Motor neuron (in vitro differentiated cells): Measurements from ENCODE around the gene BAHD1. TPM values are rescaled to one million over a fixed set of nuclear protein-coding genes. Genes with fewer than 3 reads are reported as not detected.
"Not testable (repeated sequence)": the region's sequence is repeated elsewhere in the genome, so short reads cannot be mapped to it uniquely, and the experiment has no call there.

Experiments
- ATAC-seq, 8 experiments: fragments of 200-7000 bp; cut with Tn5 transposase; replicated peaks in 6 of 8; 2 replicates each; pipeline ENCODE4 v1.8.0; 2021; ENCODE audit warnings: mild to moderate bottlenecking in 8 of 8, moderate library complexity in 8 of 8
- H3K27ac ChIP-seq, 2 donors: fragments of 250-450 bp; sonication (Bioruptor Pico); 2 replicates each; pipeline ENCODE4 v1.9.0; 2021; ENCODE audit warnings: antibody characterized with exemption in 2 of 2, mild to moderate bottlenecking in 2 of 2, moderate library complexity in 1 of 2
- H3K4me1 ChIP-seq, 2 donors: fragments of 250-450 bp; sonication (Bioruptor Pico); replicated peaks in 1 of 2; 2 replicates each; pipeline ENCODE4 v1.6.1; 2021; ENCODE audit warnings: antibody characterized with exemption in 2 of 2, mild to moderate bottlenecking in 2 of 2, moderate library complexity in 1 of 2
- H3K4me3 ChIP-seq, 5 donors: fragments of 250-450 bp; sonication (Bioruptor Pico); 2 replicates each; pipeline ENCODE4 v1.9.0; 2021; ENCODE audit warnings: antibody characterized with exemption in 5 of 5, mild to moderate bottlenecking in 5 of 5, moderate library complexity in 4 of 5
- WGBS, 10 experiments: fragments of 450-650 bp; shearing (Covaris generic); methylation state at CpG; one replicate each; pipeline ENCODE4 v1.0.0; 2022; 5-methylcytosine and 5-hydroxymethylcytosine counted together
- in situ Hi-C, 9 experiments: fragments of 400-800 bp; cut with MboI; loops; one replicate each; pipeline ENCODE4 v1.15.0; 2021; ENCODE audit warnings: low sequenced_read_pairs in 9 of 9, low pct_unique_long_range_greater_than_20kb in 2 of 9; ENCODE audit not compliant: unreplicated experiment in 9 of 9
- total RNA-seq, 8 experiments: library from RNA; unstranded; fragments of 300-600 nt; gene quantifications; 2 replicates each; pipeline versions ENCODE4 v1.2.3 to v1.2.4, GENCODE V29; 2022

The BAHD1 gene
- total RNA-seq, 8 experiments from 2014 or later = 10.4 to 24.9 (median 20.2) TPM

DNA sequence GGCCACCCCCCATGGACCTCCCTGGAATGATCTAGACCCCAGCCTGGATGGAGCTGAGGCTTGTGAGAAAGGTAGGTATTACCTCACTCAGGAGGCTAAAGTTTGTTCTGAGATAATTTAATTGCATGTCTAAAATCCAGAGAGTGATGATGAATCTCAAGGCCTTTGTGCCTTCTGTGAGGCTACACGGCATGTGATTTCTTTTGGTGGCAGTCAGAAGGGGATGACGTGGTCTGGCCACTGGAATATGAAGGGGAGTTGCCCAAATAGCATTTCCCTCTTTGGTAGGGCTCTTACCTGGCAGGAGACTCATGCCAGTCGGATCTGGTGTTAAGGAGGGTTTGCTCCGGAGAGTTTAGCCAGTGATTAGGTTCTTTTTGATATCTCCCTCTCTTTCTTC, 2.5 kb downstream of the BAHD1 start:
- H3K27ac ChIP-seq = no peak overlapping the region
- H3K4me3 ChIP-seq = peak overlapping the region in 4 of 5 donors; percentile 60 to 100 (median 81)
- ATAC-seq = no peak
- in situ Hi-C loops = no loop called here
- peaks cover 38 to 46% of the 10 kb centered on the region in 2 donors for H3K4me1 ChIP-seq
- WGBS, 10 experiments = 60 to 100% (median 73%) methylated on average over 1 to 4 of the region's 4 CpGs; no CpG with 5 or more reads in 3 of the 10 experiments

DNA sequence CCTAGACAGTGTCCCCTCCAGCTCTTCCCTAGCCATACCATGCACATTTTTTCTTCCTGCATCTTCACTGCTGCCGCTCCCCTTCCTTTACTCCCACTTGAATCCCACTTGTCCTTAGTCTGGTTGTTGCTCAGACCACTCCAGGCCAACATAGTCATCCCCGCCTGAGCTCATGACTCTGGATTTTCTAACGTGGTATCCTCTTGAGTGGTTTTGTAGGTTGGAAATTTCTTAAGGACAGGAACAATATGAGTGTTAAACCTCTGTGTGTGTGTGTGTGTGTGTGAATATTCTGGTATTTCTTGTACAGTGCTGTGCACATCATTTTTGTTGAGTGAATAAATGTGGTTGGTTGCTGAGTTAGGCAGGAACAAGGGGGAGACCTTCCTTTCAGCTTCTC, 3.1 kb downstream of the BAHD1 start:
- peaks cover 38 to 46% of the 10 kb centered on the region in 2 donors for H3K4me1 ChIP-seq
- peak overlapping the region in 2 of 5 donors; percentile 60 to 74 for H3K4me3 ChIP-seq
- in situ Hi-C loops = no loop called here
- 50 to 100% (median 73%) methylated on average over 1 to 3 of the region's 3 CpGs; no CpG with 5 or more reads in 2 of the 10 experiments for WGBS, 10 experiments
- ATAC-seq = no peak
- no peak overlapping the region for H3K27ac ChIP-seq

DNA sequence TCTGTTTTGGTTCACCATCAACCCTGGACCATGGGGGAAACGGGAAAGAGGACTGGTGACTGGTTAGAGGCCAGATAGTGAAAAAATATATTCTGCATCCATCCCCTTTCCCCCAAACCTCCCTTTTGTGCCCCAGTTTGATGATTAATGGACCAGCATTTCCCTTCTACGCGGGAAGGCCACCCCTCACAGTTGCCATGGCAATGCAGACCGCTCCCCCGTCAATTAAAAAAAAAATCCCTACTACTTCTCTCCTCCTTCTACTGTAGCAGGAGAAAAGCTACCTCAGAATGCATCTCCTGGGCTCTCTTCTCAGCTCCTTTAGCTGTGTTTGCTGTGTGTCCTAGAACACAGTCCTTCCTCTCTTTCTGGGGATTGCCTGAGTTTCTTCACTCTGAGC, 4.0 kb downstream of the BAHD1 start:
- in situ Hi-C loops = no loop called here
- H3K4me3 ChIP-seq = peak overlapping the region in 1 of 5 donors; percentile 4
- H3K4me1 ChIP-seq = peaks cover 34 to 42% of the 10 kb centered on the region in 2 donors
- no peak overlapping the region for H3K27ac ChIP-seq
- 22 to 100% (median 80%) methylated on average over 1 to 5 of the region's 5 CpGs; no CpG with 5 or more reads in 4 of the 10 experiments for WGBS, 10 experiments
- ATAC-seq = no peak

DNA sequence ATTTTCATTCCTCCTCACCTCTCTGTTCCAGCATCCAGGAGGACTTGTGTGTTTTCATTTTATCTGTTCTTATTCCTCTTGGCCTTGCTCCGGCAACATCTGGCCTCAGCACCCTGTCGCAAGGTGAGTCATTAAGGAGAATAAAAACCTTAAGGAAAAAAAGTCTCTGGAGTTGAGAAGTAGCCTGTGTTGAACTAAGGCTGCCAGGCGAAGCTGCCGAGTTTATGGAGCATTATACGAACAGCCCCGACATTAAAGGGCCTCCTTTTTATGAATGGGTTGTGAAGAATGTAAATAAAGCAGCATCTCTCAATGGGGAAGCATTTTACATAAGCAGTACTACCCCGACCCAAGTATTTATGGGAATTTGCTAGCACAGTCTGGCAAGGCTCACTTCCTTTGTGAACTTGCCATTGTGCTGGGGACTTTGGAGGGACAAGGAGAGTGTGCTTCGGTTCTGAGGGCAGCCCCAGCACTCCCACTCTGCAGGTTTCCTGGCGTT, 4.7 kb downstream of the BAHD1 start:
- Histone ChIP-seq H3K4me1 (peaks cover 34 to 42% of the 10 kb centered on the region in 2 donors), H3K4me3 (peak overlapping the region in 1 of 5 donors; percentile 11), H3K27ac (no peak overlapping the region)
- WGBS, 10 experiments = 10 to 80% (median 26%) methylated on average over 2 to 8 of the region's 9 CpGs
- no peak for ATAC-seq
- in situ Hi-C loops = no loop called here

DNA sequence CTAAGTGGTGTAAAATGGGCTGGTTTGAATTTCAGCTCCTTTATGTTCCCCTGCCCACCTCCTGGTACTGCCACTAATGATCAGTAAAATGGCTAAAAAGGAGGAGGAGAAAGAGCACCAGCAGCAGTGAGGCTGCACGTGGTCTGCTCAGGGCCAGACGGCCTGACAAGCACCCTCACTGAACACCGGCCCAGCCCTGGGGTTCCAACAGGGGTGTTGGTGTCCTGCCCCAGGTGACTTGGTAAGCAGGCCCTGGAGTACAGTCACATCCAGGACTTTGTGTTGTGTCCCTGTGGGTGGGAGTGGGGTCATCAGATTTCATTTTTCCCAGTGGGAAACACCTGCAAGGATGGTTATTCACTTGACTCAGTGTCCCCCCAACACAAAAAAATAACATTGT, 5.4 kb downstream of the BAHD1 start:
- ATAC-seq = no peak
- H3K4me1 ChIP-seq = peaks cover 34 to 42% of the 10 kb centered on the region in 2 donors
- H3K27ac ChIP-seq = no peak overlapping the region
- 45% methylated on average over 3 of the region's 3 CpGs; no CpG with 5 or more reads in 9 of the 10 experiments for WGBS, 10 experiments
- H3K4me3 ChIP-seq = no peak overlapping the region
- in situ Hi-C loops = no loop called here

DNA sequence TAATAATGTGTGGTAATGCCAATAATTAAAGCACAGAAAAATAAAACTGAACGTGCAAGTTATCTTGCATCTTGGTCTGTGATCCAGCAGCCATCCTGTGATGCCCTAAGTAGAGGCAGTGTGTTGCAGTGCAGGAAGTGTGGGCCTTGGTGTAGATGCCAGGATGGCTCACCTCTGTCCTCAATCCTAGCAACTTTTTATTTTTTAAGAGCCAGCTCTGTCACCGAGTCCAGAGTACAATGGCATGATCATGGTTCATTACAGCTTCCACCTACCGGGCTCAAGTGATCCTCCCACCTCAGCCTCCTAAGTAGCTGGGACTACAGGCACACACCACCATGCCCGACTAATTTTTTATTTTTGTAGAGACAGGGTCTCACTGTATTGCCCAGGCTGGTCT, 7.6 kb downstream of the BAHD1 start:
- Histone ChIP-seq H3K27ac (no peak overlapping the region), H3K4me1 (peaks cover 27 to 31% of the 10 kb centered on the region in 2 donors), H3K4me3 (no peak overlapping the region)
- ATAC-seq = no peak
- 50 to 100% (median 87%) methylated on average over 1 to 4 of the region's 4 CpGs; no CpG with 5 or more reads in 3 of the 10 experiments for WGBS, 10 experiments
- in situ Hi-C loops = no loop called here

DNA sequence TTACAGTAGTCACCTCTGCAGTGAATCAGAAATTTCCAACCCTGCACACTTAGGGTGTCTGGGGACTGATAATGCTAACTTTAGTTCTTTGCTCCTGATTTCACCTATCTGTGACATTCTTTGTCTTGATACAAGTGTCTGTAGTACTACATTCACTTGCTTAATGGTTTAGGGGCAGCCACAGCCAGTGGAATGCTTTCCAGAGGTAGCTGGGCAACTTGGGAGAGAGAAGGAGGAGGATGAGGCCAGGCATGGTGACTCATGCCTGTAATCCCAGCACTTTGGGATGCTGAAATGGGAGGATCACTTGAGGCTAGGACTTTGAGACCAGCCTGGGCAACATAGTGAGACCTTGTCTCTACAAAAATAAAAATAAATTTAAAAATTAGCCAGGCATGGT, 8.5 kb downstream of the BAHD1 start:
- H3K27ac ChIP-seq = no peak overlapping the region
- peaks cover 22% of the 10 kb centered on the region in 2 donors for H3K4me1 ChIP-seq
- ATAC-seq = peak in 1 of 8 experiments; percentile 23
- no peak overlapping the region for H3K4me3 ChIP-seq
- in situ Hi-C loops = no loop called here

DNA sequence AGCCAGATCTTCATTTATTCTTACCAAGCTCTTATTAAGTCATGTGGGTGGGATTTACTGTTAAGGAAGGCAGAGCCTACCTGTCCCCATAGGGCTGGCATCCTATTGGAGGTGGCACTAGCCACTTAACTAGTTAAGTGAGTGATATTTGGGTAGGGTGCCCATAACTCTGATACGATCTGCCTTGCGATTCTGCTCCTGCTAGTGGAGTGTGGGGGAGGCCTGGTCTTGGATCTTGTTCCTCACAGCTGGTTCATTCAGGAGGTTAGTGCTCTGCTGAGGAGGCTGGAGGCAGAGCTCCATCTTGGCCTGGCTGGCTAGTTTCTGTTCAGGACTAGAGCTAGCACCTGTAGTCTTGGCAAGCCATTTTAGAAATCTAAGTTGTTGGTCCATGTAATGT, 9.3 kb downstream of the BAHD1 start:
- ATAC-seq = no peak
- H3K4me3 ChIP-seq = no peak overlapping the region
- no peak overlapping the region for H3K27ac ChIP-seq
- H3K4me1 ChIP-seq = peaks cover 15 to 19% of the 10 kb centered on the region in 2 donors
- 60 to 100% (median 100%) methylated on average over 1 to 2 of the region's 2 CpGs; no CpG with 5 or more reads in 4 of the 10 experiments for WGBS, 10 experiments
- in situ Hi-C loops = no loop called here

DNA sequence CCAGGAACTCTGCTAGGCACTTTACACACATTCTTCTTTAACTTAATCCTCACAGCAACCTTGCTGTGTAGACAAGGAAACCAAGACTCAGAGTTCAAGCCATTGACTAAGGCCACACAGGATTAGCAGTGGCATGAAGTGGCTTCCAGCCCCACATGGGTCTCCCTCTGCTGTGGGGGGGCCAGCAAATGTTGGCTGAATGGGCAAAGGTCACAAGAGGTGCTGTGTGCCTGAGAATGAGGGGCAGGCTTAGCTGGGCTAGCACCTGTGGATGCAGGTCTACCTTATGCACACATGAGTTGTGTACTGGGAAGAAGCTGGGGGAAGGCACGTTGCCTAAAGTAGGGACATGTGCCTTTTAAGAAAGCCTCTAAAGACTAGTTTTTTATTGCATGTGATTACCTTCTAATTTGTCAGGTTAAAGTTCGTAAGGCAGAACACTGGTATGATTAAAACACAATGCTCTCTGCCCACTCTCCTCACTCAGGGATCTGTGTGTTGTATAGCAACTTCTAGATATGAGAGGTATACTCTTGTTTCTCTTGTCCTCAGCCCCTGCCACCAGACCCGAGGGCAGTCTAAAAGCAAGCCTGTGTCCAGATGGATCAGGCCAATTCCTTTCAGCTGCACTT, 10.9 kb downstream of the BAHD1 start:
- ATAC-seq = no peak
- WGBS, 10 experiments = 55 to 100% (median 80%) methylated on average over 1 to 3 of the region's 3 CpGs; no CpG with 5 or more reads in 2 of the 10 experiments
- in situ Hi-C loops = no loop called here
- Histone ChIP-seq H3K4me3 (no peak overlapping the region), H3K4me1 (peaks cover 0 to 6% of the 10 kb centered on the region in 2 donors), H3K27ac (no peak overlapping the region)

DNA sequence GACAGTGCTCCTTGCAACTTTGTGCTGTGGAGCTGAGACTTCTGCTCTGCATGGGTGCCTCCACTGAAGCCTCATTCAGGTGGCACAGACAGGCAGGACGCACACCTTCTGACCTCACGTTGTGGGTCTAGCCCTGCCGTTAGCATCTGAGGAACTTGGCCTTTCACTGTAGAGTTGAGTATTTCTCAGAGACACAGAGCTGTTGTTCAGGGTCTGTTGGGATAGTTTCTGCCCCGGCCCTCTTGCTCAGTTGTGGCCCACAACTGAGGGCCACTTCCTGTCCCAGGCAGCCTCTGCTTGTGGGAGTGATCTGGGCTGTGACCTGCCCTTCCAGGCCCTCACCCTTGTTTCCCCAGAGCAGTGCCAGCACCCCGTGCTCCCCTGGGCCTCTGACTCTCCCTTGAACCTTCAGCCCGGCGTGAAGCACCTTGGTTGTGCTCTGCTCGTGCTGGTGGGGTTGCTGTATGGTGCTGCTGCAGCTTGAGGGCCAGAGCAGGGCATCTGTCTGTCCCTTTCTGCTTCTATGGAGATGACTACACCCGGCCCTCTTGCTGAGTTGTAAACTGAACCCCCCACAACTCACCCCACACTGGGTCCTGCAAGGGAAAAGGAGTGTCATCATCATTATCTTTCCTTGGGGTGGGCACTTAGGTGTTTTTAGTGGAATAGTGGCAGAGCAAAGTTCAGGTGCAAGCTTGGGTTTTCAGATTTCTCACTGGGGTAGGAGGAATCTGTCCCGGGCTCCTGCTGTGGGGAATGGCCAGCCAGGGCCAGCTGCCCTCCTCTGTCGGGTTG, 11.7 kb downstream of the BAHD1 start:
- no peak for ATAC-seq
- in situ Hi-C loops = no loop called here
- 17 to 71% (median 47%) methylated on average over 1 to 6 of the region's 11 CpGs; no CpG with 5 or more reads in 6 of the 10 experiments for WGBS, 10 experiments

DNA sequence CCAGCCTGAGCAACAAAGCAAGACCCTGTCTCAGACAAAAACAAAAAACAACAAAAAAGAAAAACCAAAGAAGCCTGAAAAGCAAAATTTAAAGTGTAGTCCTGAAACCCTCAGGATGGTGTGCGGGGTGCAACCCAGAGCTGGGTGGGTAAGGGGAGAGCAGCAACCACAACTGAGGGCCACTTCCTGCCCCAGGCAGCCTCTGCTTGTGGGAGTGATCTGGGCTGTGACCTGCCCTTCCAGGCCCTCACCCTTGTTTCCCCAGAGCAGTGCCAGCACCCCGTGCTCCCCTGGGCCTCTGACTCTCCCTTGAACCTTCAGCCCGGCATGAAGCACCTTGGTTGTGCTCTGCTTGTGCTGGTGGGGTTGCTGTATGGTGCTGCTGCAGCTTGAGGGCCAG, 13.2 kb downstream of the BAHD1 start:
- ATAC-seq, H3K27ac ChIP-seq, in situ Hi-C loops, H3K4me1 ChIP-seq, H3K4me3 ChIP-seq: not testable (repeated sequence)
- 100% methylated on average over 1 of the region's 3 CpGs; no CpG with 5 or more reads in 8 of the 10 experiments for WGBS, 10 experiments

More for the DNA sequence above, 11.7 kb downstream of the BAHD1 start:
- no peak overlapping the region for H3K4me3 ChIP-seq
- H3K27ac ChIP-seq = no peak overlapping the region
- H3K4me1 ChIP-seq = peaks cover 0 to 6% of the 10 kb centered on the region in 2 donors

DNA sequence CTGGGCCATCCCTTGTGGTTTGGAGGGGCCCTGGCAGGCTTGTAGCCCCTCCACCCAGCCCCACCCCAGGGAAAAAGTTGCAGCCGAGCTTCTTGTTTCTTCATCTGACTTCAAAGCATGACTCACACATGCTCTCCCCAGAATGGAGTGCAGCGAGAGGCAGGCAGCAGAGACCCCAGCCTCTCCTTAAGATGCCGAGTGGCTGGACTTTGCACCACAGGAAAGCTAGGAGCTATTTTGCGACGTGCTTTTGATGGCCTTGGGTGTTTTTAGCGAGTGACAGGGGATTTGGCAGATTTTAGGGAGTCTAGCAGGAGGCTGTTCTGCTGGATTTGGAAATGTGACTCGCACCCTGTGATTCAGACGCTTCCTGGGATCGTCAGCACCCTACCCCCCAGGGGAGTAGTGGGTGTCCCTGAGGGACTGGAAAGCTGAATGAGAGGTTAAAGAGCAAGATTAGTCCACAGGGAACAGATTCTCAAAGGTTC, 14.2 kb downstream of the BAHD1 start:
- Histone ChIP-seq H3K4me3 (no peak overlapping the region), H3K4me1 (peaks cover 0 to 6% of the 10 kb centered on the region in 2 donors), H3K27ac (no peak overlapping the region)
- ATAC-seq = peak in 4 of 8 experiments; percentile 16 to 34 (median 28)
- WGBS, 10 experiments = 17 to 81% (median 70%) methylated on average over 1 to 8 of the region's 9 CpGs; no CpG with 5 or more reads in 4 of the 10 experiments
- in situ Hi-C loops = no loop called here

DNA sequence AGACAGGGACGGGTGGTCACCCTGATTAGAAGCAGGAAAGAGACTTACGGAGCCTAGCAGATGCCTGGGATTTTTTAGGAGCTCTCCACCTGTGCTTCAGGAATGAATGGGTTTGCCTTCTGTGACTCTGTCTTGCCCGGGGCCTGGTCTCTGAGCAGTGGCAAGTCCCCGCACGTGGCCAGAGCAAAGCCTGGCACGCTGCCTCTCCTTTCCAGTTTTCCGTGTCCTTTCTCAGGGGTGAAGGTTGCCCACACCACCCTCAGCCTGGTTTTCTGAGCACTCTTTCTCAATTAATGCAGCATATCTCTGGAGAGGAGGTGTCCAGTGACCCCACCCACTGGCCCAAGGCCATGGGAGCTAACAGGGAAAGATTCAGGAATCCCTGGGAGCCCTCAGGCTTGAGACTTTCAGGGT, 15.6 kb downstream of the BAHD1 start:
- H3K4me1 ChIP-seq = peaks cover 0 to 6% of the 10 kb centered on the region in 2 donors
- in situ Hi-C loops = no loop called here
- H3K27ac ChIP-seq = no peak overlapping the region
- peak in 3 of 8 experiments; percentile 67 to 84 (median 69) for ATAC-seq
- WGBS, 10 experiments = 49 to 97% (median 85%) methylated on average over 1 to 5 of the region's 7 CpGs; no CpG with 5 or more reads in 6 of the 10 experiments
- no peak overlapping the region for H3K4me3 ChIP-seq
